HCT116 (cell line): Measurements from ENCODE around the gene OIP5. TPM values are rescaled to one million over a fixed set of nuclear protein-coding genes. Genes with fewer than 3 reads are reported as not detected.

ENCODE experiments used
- ATAC-seq: fragments of 200-7000 bp; cut with Tn5 transposase; 2 replicates; pipeline ENCODE4 v1.9.1; 2020; ENCODE audit warnings: mild to moderate bottlenecking, moderate library complexity
- BruUV-seq: library from RNA; stranded (reverse); fragments of 400-500 nt; replicated peaks from 2 replicates; lab custom pipeline; 2021; lab: Mats Ljungman, UMichigan
- CTCF ChIA-PET: fragments of 300-600 bp; sonication (Branson Sonifier 250); formaldehyde crosslinking; loops from one replicate; lab custom pipeline; 2021; ENCODE audit warnings: antibody characterized with exemption; lab: Charles Lee
- POLR2A ChIA-PET: fragments of 300-600, 350-600 bp; sonication (Branson Sonifier 250); formaldehyde crosslinking; loops from one replicate; lab custom pipeline; 2021; ENCODE audit warnings: antibody characterized with exemption; lab: Charles Lee
- RAD21 ChIA-PET, 2 experiments: fragments of 300-600 bp; sonication (Branson Sonifier 250); formaldehyde crosslinking; loops; one replicate each; lab custom pipeline; 2023; ENCODE audit warnings: low total read pairs in 2 of 2; ENCODE audit not compliant: uncharacterized antibody in 2 of 2, unreplicated experiment in 2 of 2, low non-redundant PET in 1 of 2; lab: Charles Lee
- DNase-seq: peaks from one replicate; pipeline ENCODE4 v3.0.0-alpha.2; 2010; ENCODE audit warnings: low read depth, low spot score
- H2AFZ ChIP-seq: fragments of 200-600 bp; shearing (Covaris generic), sonication (generic); 2 replicates; pipeline ENCODE4 v1.6.1; 2017; ENCODE audit warnings: low read depth, mixed run types, mixed read lengths, antibody characterized with exemption, low read length; ENCODE audit not compliant: poor library complexity, severe bottlenecking
- H3K27ac ChIP-seq: 2 replicates; pipeline ENCODE4 v1.5.1; 2012; ENCODE audit warnings: low read depth, low read length
- H3K27me3 ChIP-seq: fragments of 200-600 bp; sonication (generic); 2 replicates; pipeline ENCODE4 v1.6.1; 2016; ENCODE audit warnings: mixed run types, low read length, mixed read lengths; ENCODE audit not compliant: insufficient read depth
- H3K36me3 ChIP-seq, 2 experiments: fragments of 200-500 bp in 1 of 2; fragments of 200-600 bp in 1 of 2; sonication (Bioruptor generic) in 1 of 2; sonication (generic) in 1 of 2; 2 replicates each; pipeline versions ENCODE4 v1.5.1 to v1.6.1; 2014 to 2016; ENCODE audit warnings: low read length in 2 of 2, inconsistent platforms in 1 of 2, mixed read lengths in 1 of 2, mixed run types in 1 of 2; ENCODE audit not compliant: insufficient read depth in 2 of 2, control insufficient read depth in 1 of 2
- H3K4me1 ChIP-seq, 2 experiments: fragments of 200-600 bp in 1 of 2; sonication (generic) in 1 of 2; 2 replicates each; pipeline versions ENCODE4 v1.5.1 to v1.6.1; 2012 to 2017; ENCODE audit warnings: low read length in 2 of 2, inconsistent platforms in 1 of 2, mild to moderate bottlenecking in 1 of 2, mixed read lengths in 1 of 2, mixed run types in 1 of 2, moderate library complexity in 1 of 2; ENCODE audit not compliant: insufficient read depth in 2 of 2, control insufficient read depth in 1 of 2
- H3K4me2 ChIP-seq: fragments of 200-600 bp; sonication (generic); 2 replicates; pipeline ENCODE4 v1.6.1; 2017; ENCODE audit warnings: mixed run types, low read length, mixed read lengths
- H3K4me3 ChIP-seq, 2 experiments: fragments of 200-600 bp in 1 of 2; sonication (generic) in 1 of 2; replicated peaks in 1 of 2; 2 replicates each; pipeline ENCODE4 v1.5.1; 2011 to 2016; ENCODE audit warnings: low read length in 2 of 2, control low read depth in 1 of 2, low read depth in 1 of 2, mild to moderate bottlenecking in 1 of 2, mixed read lengths in 1 of 2, mixed run types in 1 of 2
- H3K79me2 ChIP-seq: fragments of 200-600 bp; sonication (generic); 2 replicates; pipeline ENCODE4 v1.6.1; 2017; ENCODE audit warnings: mild to moderate bottlenecking, mixed run types, low read length, moderate library complexity, mixed read lengths; ENCODE audit not compliant: insufficient read depth
- H3K9ac ChIP-seq: fragments of 200-600 bp; sonication (generic); 2 replicates; pipeline ENCODE4 v1.6.1; 2016; ENCODE audit warnings: low read length, mixed read lengths
- H3K9me2 ChIP-seq: fragments of 200-600 bp; sonication (generic), shearing (Covaris generic); 2 replicates; pipeline ENCODE4 v1.6.1; 2017; ENCODE audit warnings: mixed run types, mild to moderate bottlenecking, moderate library complexity; ENCODE audit not compliant: insufficient read depth
- H3K9me3 ChIP-seq, 2 experiments: fragments of 200-500 bp in 1 of 2; fragments of 200-600 bp in 1 of 2; sonication (Bioruptor generic) in 1 of 2; sonication (generic) in 1 of 2; 2 replicates each; pipeline ENCODE4 v1.6.1; 2014 to 2017; ENCODE audit warnings: low read length in 2 of 2, mixed read lengths in 2 of 2, inconsistent platforms in 1 of 2, low read depth in 1 of 2, mild to moderate bottlenecking in 1 of 2, mixed run types in 1 of 2, moderate library complexity in 1 of 2; ENCODE audit not compliant: control insufficient read depth in 1 of 2, insufficient read depth in 1 of 2
- H4K20me1 ChIP-seq: fragments of 200-600 bp; sonication (generic), shearing (Covaris generic); 2 replicates; pipeline ENCODE4 v1.6.1; 2017; ENCODE audit warnings: mixed run types, mild to moderate bottlenecking, moderate library complexity; ENCODE audit not compliant: insufficient read depth
- ATF3 ChIP-seq: IDR thresholded peaks from 2 replicates; pipeline ENCODE4 v1.6.1; 2012
- CEBPB ChIP-seq: IDR thresholded peaks from 2 replicates; pipeline ENCODE4 v1.6.1; 2012; ENCODE audit warnings: low read depth
- ELF1 ChIP-seq: IDR thresholded peaks from 2 replicates; pipeline ENCODE4 v1.6.1; 2012; ENCODE audit warnings: low read depth, borderline replicate concordance
- EZH2 ChIP-seq: fragments of 200-600 bp; sonication (generic); IDR thresholded peaks from 2 replicates; pipeline ENCODE4 v1.6.1; 2017; ENCODE audit warnings: antibody characterized with exemption, mixed run types
- FOSL1 ChIP-seq: IDR thresholded peaks from 2 replicates; pipeline ENCODE4 v1.6.1; 2012; ENCODE audit warnings: low read depth
- POLR2AphosphoS5 ChIP-seq: IDR thresholded peaks from 2 replicates; pipeline ENCODE4 v1.6.1; 2011; ENCODE audit warnings: mild to moderate bottlenecking, low read depth, low read length, moderate library complexity
- REST ChIP-seq: IDR thresholded peaks from 2 replicates; pipeline ENCODE4 v1.6.1; 2012; ENCODE audit warnings: low read depth
- SIN3A ChIP-seq: IDR thresholded peaks from 2 replicates; pipeline ENCODE4 v1.6.1; 2012; ENCODE audit warnings: low read depth
- SRF ChIP-seq: IDR thresholded peaks from 2 replicates; pipeline ENCODE4 v1.6.1; 2012; ENCODE audit warnings: low read depth
- TCF7L2 ChIP-seq: IDR thresholded peaks from 2 replicates; pipeline ENCODE4 v1.7.0; 2011; ENCODE audit warnings: borderline replicate concordance, inconsistent platforms; ENCODE audit not compliant: insufficient read depth, insufficient read length; ENCODE audit errors: extremely low read depth
- YY1 ChIP-seq: IDR thresholded peaks from 2 replicates; pipeline ENCODE4 v1.6.1; 2011; ENCODE audit warnings: low read length, low read depth, moderate library complexity, mild to moderate bottlenecking; ENCODE audit not compliant: insufficient replicate concordance; ENCODE audit errors: extremely low read depth
- ZBTB33 ChIP-seq: IDR thresholded peaks from 2 replicates; pipeline ENCODE4 v1.6.1; 2011; ENCODE audit warnings: mild to moderate bottlenecking, low read length, moderate library complexity; ENCODE audit not compliant: insufficient replicate concordance; ENCODE audit errors: extremely low read depth
- ZNF274 ChIP-seq: fragments of 200-500 bp; sonication (Bioruptor generic); IDR thresholded peaks from 2 replicates; pipeline ENCODE4 v1.6.1; 2014; ENCODE audit warnings: mild to moderate bottlenecking, low read depth, low read length, inconsistent platforms
- intact Hi-C: fragments of 100-400 bp; cut with micrococcal nuclease; formaldehyde crosslinking; loops from 2 replicates; pipeline ENCODE4 v1.10.0; 2022
- total RNA-seq: library from RNA; stranded (reverse); gene quantifications from one replicate; pipeline ENCODE4 v1.2.1, GENCODE V29; 2021; ENCODE audit not compliant: unreplicated experiment

Gene OIP5
- total RNA-seq, 1 experiment from 2014 or later, result 19.7 TPM

GRCh38 chr15:41281236-41281635 is 51.2 kb downstream of the OIP5 start:
- no peaks in the 10 kb centered on the region for H3K9me3 ChIP-seq
- H3K9ac ChIP-seq, result no peak overlapping the region
- DNase-seq (no peak), ATAC-seq (no peak)
- TF ChIP-seq ATF3, result no peak
- no peak for TF ChIP-seq POLR2AphosphoS5
- no peak for TF ChIP-seq REST
- no peak for TF ChIP-seq SIN3A
- TF ChIP-seq SRF, result no peak
- no peak for TF ChIP-seq YY1
- no peak for TF ChIP-seq ZBTB33
- TF ChIP-seq TCF7L2, result no peak
- no peak for TF ChIP-seq ZNF274
- no peak for TF ChIP-seq FOSL1
- TF ChIP-seq CEBPB, result no peak
- TF ChIP-seq ELF1, result no peak
- no peak for TF ChIP-seq EZH2
- intact Hi-C loops, result loop anchor here (5.0 kb wide), 1 partner anchor 164 kb away; the partner anchor contains the start of gene INO80
- peaks cover 25% of the 10 kb centered on the region for H3K79me2 ChIP-seq
- ChIA-PET CTCF (no interaction called here), RAD21 (no interaction called here), POLR2A (interaction anchor here (0.5 kb wide), 1 partner anchor 14 kb away, joined by 3 read pairs; no protein-coding TSS in a partner anchor)
- peaks cover 9 to 22% of the 10 kb centered on the region in 2 experiments for H3K36me3 ChIP-seq
- H3K4me2 ChIP-seq, result no peak overlapping the region
- no peak overlapping the region for H3K4me3 ChIP-seq
- H3K27ac ChIP-seq, result no peak overlapping the region
- H4K20me1 ChIP-seq, result no peaks in the 10 kb centered on the region
- H3K4me1 ChIP-seq, result peaks cover 7 to 25% of the 10 kb centered on the region in 2 experiments; a peak in 3 of 4 replicates
- no peaks in the 10 kb centered on the region for H3K27me3 ChIP-seq
- BruUV-seq, result no TSS peak
- H2AFZ ChIP-seq, result no peak overlapping the region
- H3K9me2 ChIP-seq, result no peaks in the 10 kb centered on the region
